Astrocyte (in vitro differentiated cells and primary cell): ENCODE data around the gene SOX18. TPM values are rescaled to one million over a fixed set of nuclear protein-coding genes. Genes with fewer than 3 reads are reported as not detected.
"Not testable (repeated sequence)": the region's sequence is repeated elsewhere in the genome, so short reads cannot be mapped to it uniquely, and the experiment has no call there.

Experiments used
- DNase-seq: peaks from one replicate; pipeline ENCODE4 v3.0.0-alpha.2; 2010; ENCODE audit warnings: low read depth
- FAIRE-seq: peaks from 2 replicates; lab custom pipeline; 2011; peaks lifted over from hg19 to GRCh38; lab: Jason Lieb, UNC
- H2AFZ ChIP-seq: 2 replicates; pipeline ENCODE4 v1.6.0; 2012; ENCODE audit warnings: low read depth, low read length, inconsistent platforms
- H3K27ac ChIP-seq: 2 replicates; pipeline ENCODE4 v1.5.1; 2011; ENCODE audit warnings: low read depth, low read length, inconsistent platforms
- H3K27me3 ChIP-seq: 2 replicates; pipeline ENCODE4 v1.6.0; 2011; ENCODE audit warnings: low read length, inconsistent platforms; ENCODE audit not compliant: insufficient read depth
- H3K36me3 ChIP-seq: 2 replicates; pipeline ENCODE4 v1.5.1; 2011; ENCODE audit warnings: low read length, inconsistent platforms; ENCODE audit not compliant: insufficient read depth
- H3K4me1 ChIP-seq: 2 replicates; pipeline ENCODE4 v1.5.1; 2011; ENCODE audit warnings: low read length, inconsistent platforms; ENCODE audit not compliant: insufficient read depth
- H3K4me2 ChIP-seq: 2 replicates; pipeline ENCODE4 v1.6.0; 2012; ENCODE audit warnings: low read length, inconsistent platforms
- H3K4me3 ChIP-seq: 2 replicates; pipeline ENCODE4 v1.5.1; 2011; ENCODE audit warnings: low read depth, mild to moderate bottlenecking, low read length, inconsistent platforms; ENCODE audit not compliant: insufficient read depth
- H3K79me2 ChIP-seq: 2 replicates; pipeline ENCODE4 v1.6.0; 2012; ENCODE audit warnings: mild to moderate bottlenecking, low read length, inconsistent platforms; ENCODE audit not compliant: insufficient read depth
- H3K9ac ChIP-seq: 2 replicates; pipeline ENCODE4 v1.6.0; 2012; ENCODE audit warnings: mild to moderate bottlenecking, low read length, inconsistent platforms
- H3K9me3 ChIP-seq: 2 replicates; pipeline ENCODE4 v1.5.1; 2012; ENCODE audit warnings: low read depth, mild to moderate bottlenecking, low read length, inconsistent platforms; ENCODE audit not compliant: insufficient read depth
- H4K20me1 ChIP-seq: 2 replicates; pipeline ENCODE4 v1.6.0; 2012; ENCODE audit warnings: low read length, inconsistent platforms; ENCODE audit not compliant: insufficient read depth
- H3K27ac Mint-ChIP-seq: one replicate; pipeline ENCODE4 v1.8.0; 2021; ENCODE audit warnings: mild to moderate bottlenecking, mixed read lengths; ENCODE audit not compliant: unreplicated experiment
- H3K27me3 Mint-ChIP-seq: one replicate; pipeline ENCODE4 v1.8.0; 2021; ENCODE audit warnings: low read depth, mixed read lengths; ENCODE audit not compliant: unreplicated experiment
- H3K36me3 Mint-ChIP-seq: one replicate; pipeline ENCODE4 v1.8.0; 2021; ENCODE audit warnings: low read depth, mixed read lengths; ENCODE audit not compliant: unreplicated experiment
- H3K4me1 Mint-ChIP-seq: one replicate; pipeline ENCODE4 v1.8.0; 2021; ENCODE audit warnings: low read depth, mixed read lengths; ENCODE audit not compliant: unreplicated experiment
- H3K4me3 Mint-ChIP-seq: one replicate; pipeline ENCODE4 v1.8.0; 2021; ENCODE audit warnings: mild to moderate bottlenecking, moderate library complexity, mixed read lengths; ENCODE audit not compliant: unreplicated experiment
- H3K9me3 Mint-ChIP-seq: one replicate; pipeline ENCODE4 v1.8.0; 2021; ENCODE audit warnings: mild to moderate bottlenecking, mixed read lengths; ENCODE audit not compliant: unreplicated experiment
- EZH2 ChIP-seq: IDR thresholded peaks from 2 replicates; pipeline ENCODE4 v1.6.1; 2012; ENCODE audit warnings: mild to moderate bottlenecking, low read length, inconsistent platforms; ENCODE audit not compliant: insufficient read depth
- total RNA-seq: library from RNA; stranded (reverse); gene quantifications from 2 replicates; pipeline ENCODE4 v1.2.1, GENCODE V29; 2021
- TF ChIP-seq, protein P1 (sequence below): IDR thresholded peaks from 2 replicates; pipeline ENCODE4 v1.5.1; 2011; ENCODE audit warnings: low read depth, mild to moderate bottlenecking, inconsistent platforms, low read length, moderate library complexity; ENCODE audit not compliant: insufficient read depth

Gene SOX18
- total RNA-seq, 1 donor from 2014 or later, result 0.52 TPM

DNA sequence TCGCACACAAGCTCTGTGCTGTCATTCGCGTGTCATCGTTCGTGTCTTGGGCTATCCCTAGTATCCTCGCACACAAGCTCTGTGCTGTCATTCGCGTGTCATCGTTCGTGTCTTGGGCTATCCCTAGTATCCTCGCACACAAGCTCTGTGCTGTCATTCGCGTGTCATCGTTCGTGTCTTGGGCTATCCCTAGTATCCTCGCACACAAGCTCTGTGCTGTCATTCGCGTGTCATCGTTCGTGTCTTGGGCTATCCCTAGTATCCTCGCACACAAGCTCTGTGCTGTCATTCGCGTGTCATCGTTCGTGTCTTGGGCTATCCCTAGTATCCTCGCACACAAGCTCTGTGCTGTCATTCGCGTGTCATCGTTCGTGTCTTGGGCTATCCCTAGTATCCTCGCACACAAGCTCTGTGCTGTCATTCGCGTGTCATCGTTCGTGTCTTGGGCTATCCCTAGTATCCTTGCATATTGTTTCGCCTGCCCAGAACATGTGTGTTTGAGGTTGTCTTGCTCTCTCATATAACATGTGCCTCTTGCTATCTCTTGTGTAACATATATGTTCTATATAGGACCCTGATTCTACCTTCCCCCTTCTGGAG is 37.9 kb upstream of the SOX18 start:
- peaks cover 45% of the 10 kb centered on the region for H3K27me3 ChIP-seq
- not testable (repeated sequence) for DNase-seq, H3K4me1 ChIP-seq, FAIRE-seq, H3K27ac Mint-ChIP-seq, H3K4me2 ChIP-seq, H3K9me3 Mint-ChIP-seq, H3K9me3 ChIP-seq, H3K27ac ChIP-seq, H3K36me3 Mint-ChIP-seq, H4K20me1 ChIP-seq, H3K9ac ChIP-seq, H3K4me1 Mint-ChIP-seq, H2AFZ ChIP-seq, H3K4me3 Mint-ChIP-seq, H3K36me3 ChIP-seq, H3K79me2 ChIP-seq, H3K4me3 ChIP-seq
- peaks cover 47% of the 10 kb centered on the region for H3K27me3 Mint-ChIP-seq

DNA sequence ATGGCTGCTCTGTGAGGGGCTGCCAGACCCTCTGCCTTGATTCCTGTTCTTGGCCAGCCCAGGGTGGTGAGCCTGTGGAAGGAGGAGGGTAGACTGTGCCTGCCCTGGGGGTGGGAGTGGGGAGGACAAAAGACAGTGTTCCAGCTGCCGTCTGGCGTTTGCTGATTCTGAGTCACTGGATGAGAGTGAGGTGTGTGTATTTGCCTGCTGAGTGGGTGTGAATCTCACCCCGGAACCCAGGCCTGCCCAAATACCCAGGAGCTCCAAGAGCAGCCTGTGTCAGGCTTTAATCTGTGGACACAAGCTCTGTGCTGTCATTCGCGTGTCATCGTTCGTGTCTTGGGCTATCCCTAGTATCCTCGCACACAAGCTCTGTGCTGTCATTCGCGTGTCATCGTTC is 37.4 kb upstream of the SOX18 start:
- TF ChIP-seq, protein P1, sequence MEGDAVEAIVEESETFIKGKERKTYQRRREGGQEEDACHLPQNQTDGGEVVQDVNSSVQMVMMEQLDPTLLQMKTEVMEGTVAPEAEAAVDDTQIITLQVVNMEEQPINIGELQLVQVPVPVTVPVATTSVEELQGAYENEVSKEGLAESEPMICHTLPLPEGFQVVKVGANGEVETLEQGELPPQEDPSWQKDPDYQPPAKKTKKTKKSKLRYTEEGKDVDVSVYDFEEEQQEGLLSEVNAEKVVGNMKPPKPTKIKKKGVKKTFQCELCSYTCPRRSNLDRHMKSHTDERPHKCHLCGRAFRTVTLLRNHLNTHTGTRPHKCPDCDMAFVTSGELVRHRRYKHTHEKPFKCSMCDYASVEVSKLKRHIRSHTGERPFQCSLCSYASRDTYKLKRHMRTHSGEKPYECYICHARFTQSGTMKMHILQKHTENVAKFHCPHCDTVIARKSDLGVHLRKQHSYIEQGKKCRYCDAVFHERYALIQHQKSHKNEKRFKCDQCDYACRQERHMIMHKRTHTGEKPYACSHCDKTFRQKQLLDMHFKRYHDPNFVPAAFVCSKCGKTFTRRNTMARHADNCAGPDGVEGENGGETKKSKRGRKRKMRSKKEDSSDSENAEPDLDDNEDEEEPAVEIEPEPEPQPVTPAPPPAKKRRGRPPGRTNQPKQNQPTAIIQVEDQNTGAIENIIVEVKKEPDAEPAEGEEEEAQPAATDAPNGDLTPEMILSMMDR, result no peak
- no peak for TF ChIP-seq EZH2
- Mint-ChIP-seq H3K4me3 (no peak overlapping the region), H3K9me3 (peaks cover 4% of the 10 kb centered on the region), H3K27me3 (peaks cover 44% of the 10 kb centered on the region), H3K27ac (no peak overlapping the region), H3K4me1 (no peaks in the 10 kb centered on the region), H3K36me3 (no peaks in the 10 kb centered on the region)
- Histone ChIP-seq H4K20me1 (peaks cover 9% of the 10 kb centered on the region), H2AFZ (no peak overlapping the region), H3K9ac (no peak overlapping the region), H3K4me1 (peaks cover 8% of the 10 kb centered on the region), H3K27me3 (peaks cover 43% of the 10 kb centered on the region), H3K27ac (no peak overlapping the region), H3K36me3 (no peaks in the 10 kb centered on the region), H3K79me2 (no peaks in the 10 kb centered on the region), H3K9me3 (peaks cover 2% of the 10 kb centered on the region), H3K4me2 (no peak overlapping the region), H3K4me3 (no peak overlapping the region)
- DNase-seq, result no peak
- FAIRE-seq, result no peak

DNA sequence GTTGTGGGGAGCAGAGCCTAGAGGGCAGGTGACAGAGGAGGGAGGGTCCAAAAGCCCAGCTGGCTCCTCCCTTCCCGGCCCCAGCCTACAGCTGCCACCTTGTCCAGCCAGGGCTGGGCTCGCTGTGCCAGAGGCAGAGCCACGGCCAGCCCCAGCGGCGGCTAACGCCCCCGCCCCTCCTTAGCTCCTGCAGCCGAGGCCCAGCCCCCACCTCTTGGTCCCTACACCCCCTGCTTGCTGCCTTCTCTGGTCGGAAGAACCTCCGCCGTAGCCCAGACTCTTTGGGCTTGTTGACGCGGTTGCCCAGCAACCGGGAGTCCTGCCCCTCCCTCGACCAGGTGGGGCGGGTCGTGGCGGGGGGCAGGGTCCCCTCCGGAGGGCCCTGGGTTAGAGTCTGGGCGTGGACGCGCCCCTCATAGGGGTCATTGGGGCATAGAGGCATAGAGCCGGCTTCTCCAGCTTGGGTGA is 35.3 kb upstream of the SOX18 start:
- Histone ChIP-seq H3K27me3 (peaks cover 38% of the 10 kb centered on the region), H3K27ac (no peak overlapping the region), H3K36me3 (no peaks in the 10 kb centered on the region), H3K9ac (no peak overlapping the region), H4K20me1 (peaks cover 9% of the 10 kb centered on the region), H3K4me2 (no peak overlapping the region), H3K4me3 (no peak overlapping the region), H2AFZ (no peak overlapping the region), H3K9me3 (peaks cover 2% of the 10 kb centered on the region), H3K4me1 (peaks cover 8% of the 10 kb centered on the region), H3K79me2 (no peaks in the 10 kb centered on the region)
- TF ChIP-seq, protein P1, result no peak
- TF ChIP-seq EZH2, result peak; percentile 61
- Mint-ChIP-seq H3K36me3 (no peaks in the 10 kb centered on the region), H3K27ac (no peak overlapping the region), H3K4me1 (no peaks in the 10 kb centered on the region), H3K27me3 (peaks cover 32% of the 10 kb centered on the region), H3K4me3 (peak overlapping the region; percentile 89), H3K9me3 (peaks cover 4% of the 10 kb centered on the region)
- FAIRE-seq (no peak), DNase-seq (no peak)
